DMS 273 (cell line): Measurements from ENCODE around the gene IGF1R.

ENCODE experiments used
- DNase-seq: peaks from one replicate; lab custom pipeline; 2025; ENCODE audit not compliant: unreplicated experiment; lab: John Stamatoyannopoulos, UW

The IGF1R gene

GRCh38 chr15:98744506-98744905 is 96.2 kb downstream of the IGF1R start:
- DNase-seq, result peak; percentile 71

DNA sequence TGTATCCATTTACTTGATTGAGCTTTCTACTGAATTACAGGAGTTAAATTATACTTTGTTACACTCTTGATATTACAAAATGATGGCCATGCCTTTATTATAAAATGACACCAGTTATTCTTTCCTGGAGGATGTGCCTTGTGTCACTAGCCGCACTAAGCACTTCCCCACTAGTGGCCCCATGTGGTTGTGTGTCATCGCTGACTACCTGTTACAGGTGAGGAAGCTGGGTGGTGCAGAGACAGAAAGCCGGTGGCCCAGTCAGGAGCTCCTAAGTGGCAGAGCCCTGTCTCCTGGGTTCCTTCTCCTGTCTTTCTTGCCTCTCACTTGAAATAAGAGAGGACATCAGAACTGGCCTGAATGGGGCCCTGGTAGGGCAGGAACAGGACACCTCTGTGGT is 96.8 kb downstream of the IGF1R start:
- no peak for DNase-seq

GRCh38 chr15:98745650-98746374 is 97.5 kb downstream of the IGF1R start:
- no peak for DNase-seq

- no peak for DNase-seq
Observed at GRCh38 chr15:98746375-98747155, 98.2 kb downstream of the IGF1R start.

DNA sequence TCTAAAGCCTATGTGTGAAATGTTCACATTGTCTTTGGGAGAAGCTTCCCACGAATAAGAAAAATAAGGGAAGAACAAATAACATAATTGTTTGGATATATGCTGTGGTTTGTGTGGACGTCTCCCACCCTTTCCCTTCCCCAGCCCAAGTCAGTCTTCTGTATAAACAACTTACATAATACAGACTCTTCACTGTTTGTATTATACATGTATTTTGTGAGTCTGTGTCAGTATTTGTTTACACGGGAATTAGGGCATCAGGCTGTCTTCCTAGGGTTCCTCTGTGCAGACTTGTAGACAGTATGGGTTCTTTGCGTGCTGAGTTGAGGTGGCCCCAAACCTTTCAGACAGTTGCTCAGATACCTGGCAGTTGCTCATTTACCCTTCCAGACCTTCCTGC is 103.4 kb downstream of the IGF1R start:
- no peak for DNase-seq

DNA sequence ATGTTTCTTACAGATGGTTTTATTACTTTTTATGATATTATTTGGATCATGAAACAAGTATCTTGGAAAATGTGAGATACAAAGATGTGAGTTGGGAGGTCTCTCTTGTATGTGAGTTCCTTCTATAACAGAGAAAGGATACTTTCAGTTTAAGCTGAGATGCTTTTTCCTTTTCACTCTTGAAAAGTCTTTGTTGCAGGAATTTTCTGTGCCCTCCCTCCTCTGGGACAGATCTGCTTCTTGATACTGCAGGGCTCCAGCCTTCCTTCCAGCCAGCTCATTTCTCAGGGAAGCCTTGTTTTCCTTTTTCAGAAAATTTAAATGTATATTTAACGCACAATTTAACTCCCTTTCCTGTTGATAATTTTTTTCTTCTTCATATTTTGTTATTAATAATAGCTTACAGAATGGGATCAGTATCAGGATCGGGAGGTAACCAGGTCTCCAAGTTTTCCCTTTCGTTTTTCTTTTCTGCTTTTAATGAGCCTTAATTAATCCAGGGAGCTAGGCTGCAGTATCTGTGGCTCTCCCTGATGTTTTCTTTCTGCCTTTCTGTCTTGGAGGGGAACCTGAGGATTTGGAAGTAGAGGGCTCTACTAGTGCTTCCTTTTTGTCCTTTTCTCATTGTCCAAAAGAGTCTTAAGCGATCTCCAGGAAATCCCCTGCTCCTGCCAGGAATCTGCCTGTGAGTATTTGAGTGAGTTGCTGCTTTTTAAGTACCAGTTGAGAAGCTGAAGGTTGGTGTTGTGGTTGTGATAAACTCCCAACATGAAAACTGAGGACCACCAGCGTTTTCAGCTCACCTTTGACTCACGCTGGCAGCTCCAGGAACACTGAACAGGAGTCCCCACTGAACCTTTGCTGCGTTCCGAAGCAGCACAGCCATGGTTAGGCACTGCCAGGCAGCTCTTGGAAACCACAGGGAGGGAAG is 105.7 kb downstream of the IGF1R start:
- DNase-seq, result no peak

- no peak for DNase-seq
Observed at GRCh38 chr15:98754657-98755022, 106.3 kb downstream of the IGF1R start.

- no peak for DNase-seq
Observed at GRCh38 chr15:98755138-98755537, 106.8 kb downstream of the IGF1R start.

- DNase-seq, result no peak
Observed at GRCh38 chr15:98755781-98756180, 107.4 kb downstream of the IGF1R start.

DNA sequence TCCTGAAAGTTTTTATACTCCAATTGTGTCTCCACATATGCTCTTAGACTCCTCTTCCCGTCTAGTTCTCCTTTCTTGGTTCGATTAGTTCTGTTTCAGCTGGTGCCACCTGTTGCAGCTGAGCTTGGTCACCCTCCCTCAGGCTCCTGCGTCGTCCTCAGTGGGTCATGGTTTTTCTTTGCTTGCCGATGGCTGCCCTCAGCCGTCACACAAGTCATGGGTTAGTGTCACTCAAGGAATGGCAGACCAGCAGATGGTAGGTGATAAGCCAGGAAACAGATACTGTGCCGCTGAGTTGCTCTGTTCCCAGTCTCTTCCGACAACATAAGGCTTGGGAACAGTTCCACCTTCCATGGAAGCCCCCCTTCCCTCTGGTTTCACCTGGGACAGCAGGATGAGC is 109.9 kb downstream of the IGF1R start:
- DNase-seq, result no peak

- DNase-seq, result no peak
Observed at GRCh38 chr15:98759277-98759676, 110.9 kb downstream of the IGF1R start.

- DNase-seq, result no peak
Observed at GRCh38 chr15:98760112-98760826, 111.9 kb downstream of the IGF1R start.

DNA sequence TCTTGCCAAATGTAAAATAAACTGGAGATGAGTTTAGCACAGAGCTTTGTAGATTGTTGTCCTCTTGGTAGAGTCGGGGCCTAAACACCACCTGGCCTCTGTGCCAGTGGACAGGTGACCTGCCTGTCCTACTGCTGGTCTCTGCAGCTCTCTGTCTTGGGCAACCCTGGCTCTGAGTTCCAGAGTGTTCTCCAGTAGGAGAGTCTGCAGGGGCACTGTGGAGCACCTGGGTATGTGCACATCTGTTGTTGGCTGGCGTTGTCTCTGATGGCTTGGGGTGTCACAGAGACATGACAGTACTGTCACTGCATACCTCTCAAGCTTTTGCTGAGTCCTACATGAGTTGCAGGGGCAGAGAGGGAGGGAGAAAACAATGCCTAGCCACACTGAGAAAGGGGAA is 112.6 kb downstream of the IGF1R start:
- no peak for DNase-seq

DNA sequence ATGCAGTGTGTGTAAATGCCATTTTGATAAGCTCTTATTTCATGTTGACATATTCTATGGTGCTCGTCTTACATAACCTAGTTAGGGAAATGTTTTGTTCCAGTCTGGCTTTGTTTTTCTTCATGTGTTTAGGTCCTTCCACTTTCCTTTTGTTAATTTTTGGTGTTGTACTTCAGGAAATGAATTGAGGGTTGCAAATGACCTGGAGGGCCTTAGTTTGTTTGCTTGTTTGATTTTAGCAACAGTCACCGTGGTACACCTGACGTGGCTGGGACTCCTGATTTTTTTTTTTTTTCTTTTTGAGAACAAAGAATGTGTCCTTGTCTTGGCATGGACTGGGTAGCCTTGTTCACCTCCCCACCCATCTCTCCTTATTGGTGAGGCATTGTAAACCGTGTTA is 114.8 kb downstream of the IGF1R start:
- no peak for DNase-seq

- no peak for DNase-seq
Observed at GRCh38 chr15:98764291-98764690, 116.0 kb downstream of the IGF1R start.

DNA sequence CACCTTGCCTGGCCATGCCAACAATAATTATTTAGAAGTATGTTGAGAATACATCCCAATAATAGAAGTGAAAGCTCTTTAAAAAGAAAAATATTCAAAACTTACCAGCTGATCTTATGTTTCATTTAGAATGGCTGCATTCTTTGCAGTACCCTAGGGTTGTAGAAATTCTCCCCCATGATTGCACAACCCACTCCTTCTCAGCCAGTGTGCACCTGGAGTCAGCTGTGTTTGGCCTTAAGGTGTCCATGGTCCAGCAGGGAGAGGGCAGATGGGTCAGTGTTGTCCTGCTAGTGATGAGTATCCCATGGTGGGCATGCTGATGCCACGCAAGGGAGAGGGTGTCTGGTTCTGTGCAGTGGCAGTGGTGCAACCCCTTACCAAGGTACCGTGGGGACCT is 117.3 kb downstream of the IGF1R start:
- DNase-seq, result no peak

DNA sequence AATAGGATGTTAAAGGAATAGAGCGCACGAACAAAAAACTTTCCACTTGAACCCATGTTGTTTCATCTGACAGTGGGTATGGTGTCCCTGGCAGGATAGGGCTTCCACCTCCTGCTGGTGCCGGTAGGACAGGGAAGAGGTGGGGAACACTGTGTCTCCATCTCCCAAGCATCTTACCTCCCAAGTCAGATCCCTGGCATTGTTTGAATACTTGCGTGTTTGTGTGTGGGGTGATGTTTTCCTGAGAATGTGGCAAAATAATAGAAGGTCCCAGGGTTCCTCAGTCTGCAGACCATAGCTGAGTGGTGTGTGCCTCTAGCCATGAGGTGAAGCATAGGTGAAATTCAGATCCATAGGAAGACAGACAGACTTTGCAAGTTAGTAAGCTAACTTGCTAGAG is 119.4 kb downstream of the IGF1R start:
- DNase-seq, result no peak

- DNase-seq, result no peak
Observed at GRCh38 chr15:98769867-98770266, 121.5 kb downstream of the IGF1R start.

DNA sequence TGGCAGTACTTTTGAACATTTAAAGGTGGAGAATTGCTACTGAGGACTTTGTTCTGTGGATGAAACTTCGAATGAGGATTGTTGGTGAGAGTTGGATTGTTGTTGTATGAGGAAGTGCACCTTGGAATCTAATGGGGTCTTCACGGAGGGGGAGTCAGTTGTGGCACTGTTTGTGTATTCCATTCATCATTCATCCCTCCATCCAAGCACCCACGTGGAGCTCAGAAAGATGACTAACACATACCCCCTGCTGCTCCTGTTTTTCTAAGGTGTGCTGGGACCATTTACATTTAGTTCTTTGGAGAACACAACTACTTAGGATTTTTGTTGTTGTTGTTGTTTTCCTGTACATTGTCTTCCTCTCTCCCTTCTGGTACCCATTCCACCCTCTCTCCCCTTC is 122.6 kb downstream of the IGF1R start:
- DNase-seq, result no peak

DNA sequence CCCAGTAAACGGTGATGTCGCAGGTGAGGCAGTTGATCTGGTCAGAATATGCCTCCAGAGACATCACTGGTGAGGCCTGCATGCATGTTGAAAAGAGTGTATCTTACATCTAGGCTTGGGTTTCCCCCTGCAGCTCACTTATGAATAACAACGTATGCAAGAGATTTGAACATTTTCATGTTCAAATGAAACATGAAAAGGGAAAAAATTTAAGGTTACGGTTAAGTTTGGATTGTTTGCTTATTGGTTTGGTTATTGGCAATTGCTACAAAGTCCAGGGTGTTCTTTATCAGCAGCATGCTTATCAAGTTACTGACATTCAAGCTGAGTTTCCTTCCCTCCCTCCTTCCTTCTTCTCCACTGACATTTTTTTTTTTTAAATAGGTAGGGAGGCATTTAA is 123.2 kb downstream of the IGF1R start:
- no peak for DNase-seq

DNA sequence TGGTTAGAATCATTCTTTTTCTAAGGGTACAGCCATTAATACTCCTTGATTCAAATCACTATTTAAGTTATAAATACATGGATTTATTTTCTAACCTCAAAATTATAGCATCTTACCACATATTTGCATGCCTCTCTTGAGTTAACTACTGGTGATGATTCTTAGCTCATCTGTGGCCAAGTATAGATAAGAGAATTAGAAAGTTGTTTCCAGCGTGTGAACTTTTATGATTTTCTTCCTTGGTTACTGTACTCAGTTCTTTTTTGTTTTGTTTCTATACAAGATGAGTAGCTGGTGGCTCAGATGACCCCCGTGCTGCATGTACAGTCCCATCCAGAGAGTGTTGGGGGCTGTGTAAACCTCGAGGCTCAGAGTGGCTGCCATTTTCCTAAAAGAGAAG is 124.6 kb downstream of the IGF1R start:
- no peak for DNase-seq
